Endothelial cell of umbilical vein (primary cell): ENCODE measurements around the gene ST13.

ENCODE experiments used
- EZH2 ChIP-seq: IDR thresholded peaks from 2 replicates; pipeline ENCODE4 v1.6.1; 2012; ENCODE audit warnings: borderline replicate concordance, low read depth, mild to moderate bottlenecking, moderate library complexity, low read length, inconsistent platforms; ENCODE audit not compliant: severe bottlenecking
- POLR2A ChIP-seq: IDR thresholded peaks from 2 replicates; pipeline ENCODE4 v1.6.1; 2012; ENCODE audit warnings: low read depth, mild to moderate bottlenecking, control low read depth, low read length
- POLR2AphosphoS5 ChIP-seq: IDR thresholded peaks from 2 replicates; pipeline ENCODE4 v1.6.1; 2012; ENCODE audit warnings: low read depth, mild to moderate bottlenecking, control low read depth, low read length, moderate library complexity; ENCODE audit not compliant: insufficient read depth
- TF ChIP-seq, protein P1 (sequence below), 2 donors: IDR thresholded peaks; 1 replicate in 1 of 2; 2 replicates in 1 of 2; pipeline ENCODE4 v1.5.1; 2011; ENCODE audit warnings: low read length in 2 of 2, mild to moderate bottlenecking in 2 of 2, moderate library complexity in 2 of 2, control low read depth in 1 of 2, inconsistent platforms in 1 of 2, low read depth in 1 of 2; ENCODE audit not compliant: insufficient read depth in 1 of 2; ENCODE audit errors: extremely low read depth in 1 of 2

GRCh38 chr22:40877488-40877887 is 21.0 kb upstream of the ST13 start:
- TF ChIP-seq EZH2 (no peak), POLR2A (no peak), POLR2AphosphoS5 (no peak)
- TF ChIP-seq, protein P1, sequence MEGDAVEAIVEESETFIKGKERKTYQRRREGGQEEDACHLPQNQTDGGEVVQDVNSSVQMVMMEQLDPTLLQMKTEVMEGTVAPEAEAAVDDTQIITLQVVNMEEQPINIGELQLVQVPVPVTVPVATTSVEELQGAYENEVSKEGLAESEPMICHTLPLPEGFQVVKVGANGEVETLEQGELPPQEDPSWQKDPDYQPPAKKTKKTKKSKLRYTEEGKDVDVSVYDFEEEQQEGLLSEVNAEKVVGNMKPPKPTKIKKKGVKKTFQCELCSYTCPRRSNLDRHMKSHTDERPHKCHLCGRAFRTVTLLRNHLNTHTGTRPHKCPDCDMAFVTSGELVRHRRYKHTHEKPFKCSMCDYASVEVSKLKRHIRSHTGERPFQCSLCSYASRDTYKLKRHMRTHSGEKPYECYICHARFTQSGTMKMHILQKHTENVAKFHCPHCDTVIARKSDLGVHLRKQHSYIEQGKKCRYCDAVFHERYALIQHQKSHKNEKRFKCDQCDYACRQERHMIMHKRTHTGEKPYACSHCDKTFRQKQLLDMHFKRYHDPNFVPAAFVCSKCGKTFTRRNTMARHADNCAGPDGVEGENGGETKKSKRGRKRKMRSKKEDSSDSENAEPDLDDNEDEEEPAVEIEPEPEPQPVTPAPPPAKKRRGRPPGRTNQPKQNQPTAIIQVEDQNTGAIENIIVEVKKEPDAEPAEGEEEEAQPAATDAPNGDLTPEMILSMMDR (IDR thresholded peaks at IDR 0.05; ENCODE audit: extremely low read depth in 1 of 2, insufficient read depth in 1 of 2, low read depth in 1 of 2, low read length in 2 of 2), result no peak
